H9 (cell line): Measurements from ENCODE around the gene CMSS1. TPM values are rescaled to one million over a fixed set of nuclear protein-coding genes. Genes with fewer than 3 reads are reported as not detected.

Source experiments
- DNase-seq: peaks from one replicate; pipeline ENCODE4 v3.0.0-alpha.2; 2017
- H2AFZ ChIP-seq: one replicate; pipeline ENCODE4 v1.6.1; 2013; ENCODE audit warnings: mild to moderate bottlenecking, low read length, control low read depth, moderate library complexity
- H2AK5ac ChIP-seq: 2 replicates; pipeline ENCODE4 v1.6.1; 2013; ENCODE audit warnings: low read length, control low read depth, mixed read lengths; ENCODE audit not compliant: insufficient read length
- H2BK120ac ChIP-seq: one replicate; pipeline ENCODE4 v1.6.1; 2013; ENCODE audit warnings: low read depth, mild to moderate bottlenecking, low read length, control low read depth, inconsistent platforms; ENCODE audit not compliant: poor library complexity, severe bottlenecking
- H2BK12ac ChIP-seq: 2 replicates; pipeline ENCODE4 v1.6.1; 2013; ENCODE audit warnings: low read length, control low read depth, mixed read lengths, low read depth; ENCODE audit not compliant: insufficient read length
- H2BK15ac ChIP-seq: 2 replicates; pipeline ENCODE4 v1.6.1; 2013; ENCODE audit warnings: low read depth, low read length, control low read depth
- H2BK20ac ChIP-seq: one replicate; pipeline ENCODE4 v1.6.1; 2013; ENCODE audit warnings: low read depth, mild to moderate bottlenecking, low read length, control low read depth, inconsistent platforms; ENCODE audit not compliant: poor library complexity, severe bottlenecking
- H2BK5ac ChIP-seq: 2 replicates; pipeline ENCODE4 v1.6.1; 2013; ENCODE audit warnings: low read length, control low read depth, mixed read lengths; ENCODE audit not compliant: insufficient read length
- H3K14ac ChIP-seq: 2 replicates; pipeline ENCODE4 v1.6.1; 2013; ENCODE audit warnings: low read length, control low read depth; ENCODE audit not compliant: insufficient read depth
- H3K18ac ChIP-seq: 2 replicates; pipeline ENCODE4 v1.6.1; 2013; ENCODE audit warnings: low read depth, mild to moderate bottlenecking, mixed read lengths, low read length, control low read depth; ENCODE audit not compliant: insufficient read length
- H3K23ac ChIP-seq: 2 replicates; pipeline ENCODE4 v1.6.1; 2013; ENCODE audit warnings: low read length, control low read depth, mixed read lengths, low read depth; ENCODE audit not compliant: insufficient read length
- H3K23me2 ChIP-seq: 2 replicates; pipeline ENCODE4 v1.6.1; 2013; ENCODE audit warnings: low read depth, mild to moderate bottlenecking, mixed read lengths, low read length, control low read depth; ENCODE audit not compliant: insufficient read length, poor library complexity, severe bottlenecking
- H3K27ac ChIP-seq: 2 replicates; pipeline ENCODE4 v1.5.1; 2013; ENCODE audit warnings: low read length, control low read depth, mixed read lengths, low read depth; ENCODE audit not compliant: insufficient read length
- H3K27me3 ChIP-seq: 2 replicates; pipeline ENCODE4 v1.6.1; 2013; ENCODE audit warnings: low read length, control low read depth, inconsistent platforms; ENCODE audit not compliant: insufficient read depth
- H3K4ac ChIP-seq: 2 replicates; pipeline ENCODE4 v1.6.1; 2013; ENCODE audit warnings: low read depth, mild to moderate bottlenecking, control low read depth, inconsistent platforms, low read length, moderate library complexity
- H3K4me1 ChIP-seq: 2 replicates; pipeline ENCODE4 v1.6.1; 2013; ENCODE audit warnings: low read length, control low read depth, inconsistent platforms; ENCODE audit not compliant: insufficient read depth
- H3K4me2 ChIP-seq: 2 replicates; pipeline ENCODE4 v1.6.1; 2013; ENCODE audit warnings: low read length, control low read depth, mixed read lengths; ENCODE audit not compliant: insufficient read length, insufficient read depth
- H3K56ac ChIP-seq: 2 replicates; pipeline ENCODE4 v1.6.1; 2013; ENCODE audit warnings: low read depth, mild to moderate bottlenecking, mixed read lengths, low read length, control low read depth; ENCODE audit not compliant: insufficient read length
- H3K79me1 ChIP-seq: 2 replicates; pipeline ENCODE4 v1.6.1; 2013; ENCODE audit warnings: low read depth, mild to moderate bottlenecking, moderate library complexity, low read length, control low read depth, inconsistent platforms; ENCODE audit not compliant: insufficient read depth, poor library complexity, severe bottlenecking
- H3K79me2 ChIP-seq: 2 replicates; pipeline ENCODE4 v1.6.1; 2013; ENCODE audit warnings: low read length, control low read depth, inconsistent platforms; ENCODE audit not compliant: insufficient read depth
- H3K9ac ChIP-seq: 2 replicates; pipeline ENCODE4 v1.6.1; 2013; ENCODE audit warnings: low read length, control low read depth, mixed read lengths; ENCODE audit not compliant: insufficient read length; ENCODE audit errors: extremely low read depth
- H3K9me3 ChIP-seq: one replicate; pipeline ENCODE4 v1.6.1; 2013; ENCODE audit warnings: low read depth, low read length, inconsistent platforms; ENCODE audit not compliant: control insufficient read depth
- H3T11ph ChIP-seq: one replicate; pipeline ENCODE4 v1.6.1; 2013; ENCODE audit warnings: mild to moderate bottlenecking, low read length, control low read depth, inconsistent platforms
- H4K20me1 ChIP-seq: one replicate; pipeline ENCODE4 v1.6.1; 2013; ENCODE audit not compliant: control insufficient read depth, insufficient read length, insufficient read depth
- H4K5ac ChIP-seq: 2 replicates; pipeline ENCODE4 v1.6.1; 2013; ENCODE audit warnings: low read depth, mild to moderate bottlenecking, mixed read lengths, low read length, control low read depth; ENCODE audit not compliant: insufficient read length
- H4K8ac ChIP-seq: replicated peaks from 2 replicates; pipeline ENCODE4 v1.6.1; 2013; ENCODE audit warnings: low read length, control low read depth, mixed read lengths, low read depth; ENCODE audit not compliant: insufficient read length
- H4K91ac ChIP-seq: 2 replicates; pipeline ENCODE4 v1.6.1; 2013; ENCODE audit warnings: low read depth, mild to moderate bottlenecking, moderate library complexity, mixed read lengths, low read length, control low read depth; ENCODE audit not compliant: insufficient read length
- H3K27ac Mint-ChIP-seq, 3 experiments: 2 replicates in 2 of 3; 3 replicates in 1 of 3; pipeline ENCODE4 v1.8.0; 2020 to 2021; ENCODE audit warnings: mixed read lengths in 3 of 3, mild to moderate bottlenecking in 1 of 3, moderate library complexity in 1 of 3
- H3K27me3 Mint-ChIP-seq: 2 replicates; pipeline ENCODE4 v1.8.0; 2021; ENCODE audit warnings: low read depth, mild to moderate bottlenecking, moderate library complexity, mixed read lengths
- H3K36me3 Mint-ChIP-seq, 3 experiments: 2 replicates in 2 of 3; 3 replicates in 1 of 3; pipeline ENCODE4 v1.8.0; 2020 to 2021; ENCODE audit warnings: low read depth in 3 of 3, mixed read lengths in 3 of 3; ENCODE audit not compliant: insufficient read depth in 1 of 3
- H3K4me1 Mint-ChIP-seq, 2 experiments: 2 replicates each; pipeline ENCODE4 v1.8.0; 2020; ENCODE audit warnings: mixed read lengths in 2 of 2
- H3K4me3 Mint-ChIP-seq, 2 experiments: 2 replicates in 1 of 2; 3 replicates in 1 of 2; pipeline ENCODE4 v1.8.0; 2020 to 2021; ENCODE audit warnings: mild to moderate bottlenecking in 2 of 2, mixed read lengths in 2 of 2, moderate library complexity in 1 of 2
- H3K9me3 Mint-ChIP-seq, 2 experiments: 2 replicates in 1 of 2; 3 replicates in 1 of 2; pipeline ENCODE4 v1.8.0; 2020; ENCODE audit warnings: mild to moderate bottlenecking in 2 of 2, mixed read lengths in 2 of 2, moderate library complexity in 1 of 2
- CTCF ChIP-seq: fragments of 200-600 bp; sonication (generic); conservative IDR thresholded peaks from 3 replicates; pipeline ENCODE4 v1.8.0; 2021; ENCODE audit warnings: antibody characterized with exemption, mild to moderate bottlenecking
- WGBS: extraction: QIAGEN DNeasy Blood & Tissue Kit; methylation state at CpG from one replicate; pipeline ENCODE4 v1.1.7; 2013; ENCODE audit warnings: missing lambda C conversion rate, low lambda C conversion rate, mixed read lengths; ENCODE audit not compliant: insufficient read length; ENCODE audit errors: extremely low coverage; 5-methylcytosine and 5-hydroxymethylcytosine counted together
- total RNA-seq: library from RNA; stranded (reverse); gene quantifications from 2 replicates; pipeline ENCODE4 v1.2.1, GENCODE V29; 2021

CMSS1 gene
- total RNA-seq, 1 experiment from 2014 or later = 61.8 TPM

GRCh38 chr3:100089812-100090668 lies 272.4 kb downstream of the CMSS1 start:
- peaks cover 28 to 32% of the 10 kb centered on the region in 2 experiments for H3K4me1 Mint-ChIP-seq
- Histone ChIP-seq H3K18ac (no peak overlapping the region), H3K4me2 (no peak overlapping the region)

More at GRCh38 chr3:100089812-100090668, 272.4 kb downstream of the CMSS1 start:
- no peak overlapping the region for H2AK5ac ChIP-seq
- no peaks in the 10 kb centered on the region for H3K36me3 Mint-ChIP-seq
- no peak overlapping the region for H3K27ac ChIP-seq
- peak overlapping the region; percentile 62 to 87 (median 80); a peak in 6 of 7 replicates for H3K27ac Mint-ChIP-seq
- H3K9me3 Mint-ChIP-seq = no peaks in the 10 kb centered on the region
- H3K56ac ChIP-seq = no peak overlapping the region
- H3K4me1 ChIP-seq = peaks cover 6% of the 10 kb centered on the region; the same call in 1 of the 2 replicates
- H2BK12ac ChIP-seq = no peak overlapping the region
- H3K14ac ChIP-seq = no peak overlapping the region
- H3K9ac ChIP-seq = no peak overlapping the region
- H3K23me2 ChIP-seq = no peaks in the 10 kb centered on the region
- H3K4me3 Mint-ChIP-seq = no peak overlapping the region
- H3T11ph ChIP-seq = no peak overlapping the region
- H2BK20ac ChIP-seq = no peak overlapping the region
- no peaks in the 10 kb centered on the region for H3K27me3 ChIP-seq
- H2BK120ac ChIP-seq = no peak overlapping the region
- H3K23ac ChIP-seq = no peak overlapping the region
- H2BK5ac ChIP-seq = no peak overlapping the region
- H3K79me2 ChIP-seq = no peaks in the 10 kb centered on the region
- H2BK15ac ChIP-seq = no peak overlapping the region
- no peak overlapping the region for H4K8ac ChIP-seq
- TF ChIP-seq CTCF = peak; percentile 69
- H3K27me3 Mint-ChIP-seq = no peaks in the 10 kb centered on the region
- H4K20me1 ChIP-seq = no peaks in the 10 kb centered on the region
- DNase-seq = peak; percentile 57
- H3K79me1 ChIP-seq = no peaks in the 10 kb centered on the region
- H3K4ac ChIP-seq = no peak overlapping the region
- no CpG with 5 or more reads among the region's 7 CpGs for WGBS
- H2AFZ ChIP-seq = no peak overlapping the region
- no peaks in the 10 kb centered on the region for H3K9me3 ChIP-seq
- no peak overlapping the region for H4K5ac ChIP-seq
- no peak overlapping the region for H4K91ac ChIP-seq
